Measurements from ENCODE around the gene BOLL. TPM values are rescaled to one million over a fixed set of nuclear protein-coding genes. Genes with fewer than 3 reads are reported as not detected.

The BOLL gene
- polyA plus RNA-seq, 4 donors, result 0.18 TPM; not detected in 3

DNA sequence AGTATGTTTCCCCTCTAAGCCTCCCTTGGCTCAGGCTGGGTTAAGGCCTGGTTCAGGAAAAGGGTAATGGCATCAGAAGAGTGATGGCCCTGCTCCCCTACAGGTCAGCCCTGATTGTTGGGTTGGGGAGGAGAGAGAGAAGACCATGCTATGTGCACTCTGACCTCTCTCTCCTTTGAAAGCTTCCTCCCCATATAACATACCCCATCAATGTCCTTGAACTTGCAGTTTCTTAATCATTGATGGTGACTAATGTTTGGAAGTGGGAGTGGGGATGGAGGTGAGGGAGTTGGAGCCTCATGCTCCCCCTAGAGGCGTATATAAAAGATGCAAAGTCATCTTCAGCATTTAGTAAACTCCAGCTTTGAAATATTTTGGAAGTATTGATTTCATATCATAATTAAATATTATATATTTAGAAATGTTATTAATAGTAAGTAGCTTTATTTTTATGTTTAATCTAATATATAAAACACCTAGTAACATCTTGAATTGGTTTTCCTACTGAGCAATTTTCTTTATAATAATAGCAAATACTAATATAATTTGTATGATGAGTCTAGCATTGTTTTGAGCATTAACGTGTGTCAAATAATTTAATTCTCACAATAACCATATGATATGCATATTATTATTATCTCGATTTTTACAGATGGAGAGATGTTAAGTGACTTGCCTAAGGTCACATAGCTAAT is 28.1 kb upstream of the BOLL start:
- Histone ChIP-seq H3K27me3 (ENCODE audit: control insufficient read depth in 3 of 3, insufficient read depth in 3 of 3, low read length in 3 of 3) (peaks cover 0 to 12% (median 0%) of the 10 kb centered on the region in 3 donors), H3K9me3 (ENCODE audit: control insufficient read depth in 2 of 2, insufficient read depth in 1 of 2, low read depth in 1 of 2, low read length in 1 of 2) (no peaks in the 10 kb centered on the region), H3K4me3 (ENCODE audit: low read depth in 1 of 3, low read length in 3 of 3) (no peak overlapping the region), H3K27ac (ENCODE audit: low read depth in 1 of 3, low read length in 2 of 3) (no peak overlapping the region), H3K36me3 (ENCODE audit: control insufficient read depth in 3 of 3, insufficient read depth in 2 of 3, low read depth in 1 of 3, low read length in 3 of 3) (no peaks in the 10 kb centered on the region), H3K4me1 (ENCODE audit: control insufficient read depth in 3 of 3, insufficient read depth in 2 of 3, low read depth in 1 of 3, low read length in 2 of 3) (no peaks in the 10 kb centered on the region)
- FAIRE-seq (peak; percentile 70), DNase-seq (peak in 1 of 2 donors; percentile 18)
- WGBS, 3 donors, result 44 to 58% (median 45%) methylated on average over 3 of the region's 3 CpGs

- H3K27ac ChIP-seq (ENCODE audit: low read depth in 1 of 3, low read length in 2 of 3), result no peak overlapping the region
- 24 to 66% (median 47%) methylated on average over 3 of the region's 3 CpGs for WGBS, 3 donors
- DNase-seq, result no peak
- H3K27me3 ChIP-seq (ENCODE audit: control insufficient read depth in 3 of 3, insufficient read depth in 3 of 3, low read length in 3 of 3), result peaks cover 0 to 19% (median 0%) of the 10 kb centered on the region in 3 donors
- no peaks in the 10 kb centered on the region for H3K4me1 ChIP-seq (ENCODE audit: control insufficient read depth in 3 of 3, insufficient read depth in 2 of 3, low read depth in 1 of 3, low read length in 2 of 3)
- no peak for FAIRE-seq
- H3K9me3 ChIP-seq (ENCODE audit: control insufficient read depth in 2 of 2, insufficient read depth in 1 of 2, low read depth in 1 of 2, low read length in 1 of 2), result no peaks in the 10 kb centered on the region
- no peak overlapping the region for H3K4me3 ChIP-seq (ENCODE audit: low read depth in 1 of 3, low read length in 3 of 3)
- H3K36me3 ChIP-seq (ENCODE audit: control insufficient read depth in 3 of 3, insufficient read depth in 2 of 3, low read depth in 1 of 3, low read length in 3 of 3), result no peaks in the 10 kb centered on the region
Measured at GRCh38 chr2:197810491-197810890, 25.4 kb upstream of the BOLL start.

- Histone ChIP-seq H3K27ac (ENCODE audit: low read depth in 1 of 3, low read length in 2 of 3) (no peak overlapping the region), H3K4me3 (ENCODE audit: low read depth in 1 of 3, low read length in 3 of 3) (no peak overlapping the region)
- no peak for FAIRE-seq
Measured at GRCh38 chr2:197810016-197810415, 24.9 kb upstream of the BOLL start.

GRCh38 chr2:197809064-197809463 is 23.9 kb upstream of the BOLL start:
- DNase-seq, result no peak
- Histone ChIP-seq H3K36me3 (ENCODE audit: control insufficient read depth in 3 of 3, insufficient read depth in 2 of 3, low read depth in 1 of 3, low read length in 3 of 3) (no peaks in the 10 kb centered on the region), H3K9me3 (ENCODE audit: control insufficient read depth in 2 of 2, insufficient read depth in 1 of 2, low read depth in 1 of 2, low read length in 1 of 2) (no peaks in the 10 kb centered on the region), H3K27ac (ENCODE audit: low read depth in 1 of 3, low read length in 2 of 3) (no peak overlapping the region), H3K4me3 (ENCODE audit: low read depth in 1 of 3, low read length in 3 of 3) (no peak overlapping the region), H3K27me3 (ENCODE audit: control insufficient read depth in 3 of 3, insufficient read depth in 3 of 3, low read length in 3 of 3) (peaks cover 0 to 29% (median 0%) of the 10 kb centered on the region in 3 donors), H3K4me1 (ENCODE audit: control insufficient read depth in 3 of 3, insufficient read depth in 2 of 3, low read depth in 1 of 3, low read length in 2 of 3) (peaks cover 0 to 2% (median under 1%) of the 10 kb centered on the region in 3 donors)
- FAIRE-seq, result no peak
- WGBS, 3 donors, result 86 to 90% (median 88%) methylated on average over 5 of the region's 5 CpGs

More at GRCh38 chr2:197810016-197810415, 24.9 kb upstream of the BOLL start:
- DNase-seq, result no peak
- Histone ChIP-seq H3K27me3 (ENCODE audit: control insufficient read depth in 3 of 3, insufficient read depth in 3 of 3, low read length in 3 of 3) (peaks cover 0 to 23% (median 0%) of the 10 kb centered on the region in 3 donors), H3K4me1 (ENCODE audit: control insufficient read depth in 3 of 3, insufficient read depth in 2 of 3, low read depth in 1 of 3, low read length in 2 of 3) (no peaks in the 10 kb centered on the region), H3K9me3 (ENCODE audit: control insufficient read depth in 2 of 2, insufficient read depth in 1 of 2, low read depth in 1 of 2, low read length in 1 of 2) (no peaks in the 10 kb centered on the region), H3K36me3 (ENCODE audit: control insufficient read depth in 3 of 3, insufficient read depth in 2 of 3, low read depth in 1 of 3, low read length in 3 of 3) (no peaks in the 10 kb centered on the region)
- 93 to 96% (median 93%) methylated on average over 3 of the region's 3 CpGs for WGBS, 3 donors

DNA sequence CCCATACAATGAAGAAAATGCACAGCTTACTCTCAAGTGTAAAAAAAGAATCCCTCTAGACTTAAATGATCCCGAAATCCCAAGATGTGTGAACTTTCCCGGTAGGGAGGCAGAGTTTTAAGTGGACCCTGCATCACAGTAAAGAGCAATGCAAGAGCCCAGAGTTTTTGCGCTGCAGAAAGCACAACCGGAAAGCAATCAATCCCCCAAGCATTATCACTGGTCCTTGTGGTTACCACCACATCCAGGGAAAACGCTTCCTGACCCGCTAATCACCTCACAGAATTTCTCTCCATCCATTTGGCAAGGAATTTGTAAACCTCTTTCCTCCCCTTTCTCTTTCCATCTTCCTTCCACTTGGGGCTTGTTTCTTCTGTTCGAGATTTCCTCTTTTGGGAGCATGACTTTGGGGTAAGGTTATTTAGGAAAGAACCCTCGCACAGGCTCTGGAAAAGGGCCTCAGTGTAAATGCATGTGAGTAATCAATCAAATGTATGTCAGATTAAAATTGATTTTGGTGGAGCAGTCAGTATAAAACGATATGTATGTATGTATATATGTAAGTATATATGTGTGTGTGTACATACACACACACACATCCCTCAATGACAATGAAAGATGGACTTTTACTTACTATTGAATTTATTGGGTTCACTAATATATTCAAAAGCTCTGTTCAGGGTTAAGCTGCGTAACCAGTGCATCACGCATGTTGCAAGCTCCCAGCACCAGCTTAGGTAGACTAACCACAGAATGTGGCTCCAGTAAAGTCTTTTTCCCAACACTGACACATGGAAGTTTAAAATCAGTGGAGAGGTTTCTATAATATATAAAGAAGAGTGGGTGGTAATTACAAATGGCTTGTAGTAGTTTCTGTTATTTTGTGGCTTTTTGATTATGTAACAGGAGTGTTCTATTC is 20.9 kb upstream of the BOLL start:
- no peak overlapping the region for H3K27ac ChIP-seq (ENCODE audit: low read depth in 1 of 3, low read length in 2 of 3)
- DNase-seq, result no peak
- H3K27me3 ChIP-seq (ENCODE audit: control insufficient read depth in 3 of 3, insufficient read depth in 3 of 3, low read length in 3 of 3), result peaks cover 0 to 36% (median under 1%) of the 10 kb centered on the region in 3 donors
- H3K36me3 ChIP-seq (ENCODE audit: control insufficient read depth in 3 of 3, insufficient read depth in 2 of 3, low read depth in 1 of 3, low read length in 3 of 3), result no peaks in the 10 kb centered on the region
- FAIRE-seq, result no peak
- WGBS, 3 donors, result 30 to 38% (median 33%) methylated on average over 11 of the region's 11 CpGs
- peaks cover 0 to 8% (median 6%) of the 10 kb centered on the region in 3 donors for H3K4me1 ChIP-seq (ENCODE audit: control insufficient read depth in 3 of 3, insufficient read depth in 2 of 3, low read depth in 1 of 3, low read length in 2 of 3)
- H3K4me3 ChIP-seq (ENCODE audit: low read depth in 1 of 3, low read length in 3 of 3), result peak overlapping the region in 1 of 3 donors; percentile 51
- no peaks in the 10 kb centered on the region for H3K9me3 ChIP-seq (ENCODE audit: control insufficient read depth in 2 of 2, insufficient read depth in 1 of 2, low read depth in 1 of 2, low read length in 1 of 2)

DNA sequence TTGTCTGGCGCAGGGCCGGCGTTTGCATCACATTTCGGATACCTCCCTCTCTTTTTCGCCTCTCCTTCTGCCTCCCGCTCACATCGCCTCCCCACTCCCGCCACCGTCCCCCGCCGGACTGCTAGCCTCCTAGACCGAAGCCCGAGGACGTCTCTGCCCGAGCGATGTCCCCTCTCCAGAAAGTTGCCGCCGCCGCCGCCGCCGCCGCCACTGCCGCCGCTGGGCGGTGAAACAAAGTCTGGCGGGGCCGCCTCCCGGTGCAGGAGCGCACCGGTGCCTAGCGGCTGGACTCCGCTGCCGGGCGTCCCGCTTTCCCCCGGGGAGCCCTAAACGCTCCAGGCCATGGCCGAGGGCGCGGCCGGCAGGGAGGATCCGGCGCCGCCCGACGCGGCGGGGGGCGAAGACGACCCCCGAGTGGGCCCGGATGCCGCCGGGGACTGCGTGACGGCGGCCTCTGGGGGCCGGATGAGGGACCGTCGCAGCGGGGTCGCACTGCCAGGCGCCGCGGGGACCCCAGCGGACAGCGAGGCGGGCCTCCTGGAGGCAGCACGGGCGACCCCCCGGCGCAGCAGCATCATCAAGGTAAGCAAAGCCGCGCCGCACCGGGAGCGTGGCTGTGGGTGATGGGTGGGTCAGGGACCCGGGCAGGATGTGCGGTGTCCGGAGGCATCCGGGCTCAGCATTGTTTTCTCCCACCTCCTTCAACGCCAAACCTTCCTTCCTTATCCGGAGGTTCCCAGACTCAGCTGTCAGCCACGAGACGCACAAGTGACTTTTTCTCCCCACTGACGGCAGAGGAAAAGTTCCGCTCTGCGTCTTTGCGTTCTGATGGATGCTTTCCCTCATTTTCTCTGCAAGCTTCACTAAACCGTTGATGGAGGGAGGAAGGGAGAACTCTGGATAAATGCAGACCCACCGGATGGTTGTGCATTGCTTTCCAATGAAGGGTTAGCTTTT is 19.9 kb upstream of the BOLL start:
- H3K27ac ChIP-seq (ENCODE audit: low read depth in 1 of 3, low read length in 2 of 3), result peak overlapping the region in 1 of 3 donors; percentile 54
- H3K4me1 ChIP-seq (ENCODE audit: control insufficient read depth in 3 of 3, insufficient read depth in 2 of 3, low read depth in 1 of 3, low read length in 2 of 3), result peaks cover 0 to 8% (median 6%) of the 10 kb centered on the region in 3 donors
- WGBS, 3 donors, result 1 to 2% (median 2%) methylated on average over 78 to 92 of the region's 92 CpGs
- H3K27me3 ChIP-seq (ENCODE audit: control insufficient read depth in 3 of 3, insufficient read depth in 3 of 3, low read length in 3 of 3), result peaks cover 0 to 38% (median 3%) of the 10 kb centered on the region in 3 donors
- H3K36me3 ChIP-seq (ENCODE audit: control insufficient read depth in 3 of 3, insufficient read depth in 2 of 3, low read depth in 1 of 3, low read length in 3 of 3), result no peaks in the 10 kb centered on the region
- no peaks in the 10 kb centered on the region for H3K9me3 ChIP-seq (ENCODE audit: control insufficient read depth in 2 of 2, insufficient read depth in 1 of 2, low read depth in 1 of 2, low read length in 1 of 2)
- H3K4me3 ChIP-seq (ENCODE audit: low read depth in 1 of 3, low read length in 3 of 3), result peak overlapping the region; percentile 51 to 74 (median 67)
- peak in 1 of 2 donors; percentile 22 for DNase-seq
- FAIRE-seq, result no peak

DNA sequence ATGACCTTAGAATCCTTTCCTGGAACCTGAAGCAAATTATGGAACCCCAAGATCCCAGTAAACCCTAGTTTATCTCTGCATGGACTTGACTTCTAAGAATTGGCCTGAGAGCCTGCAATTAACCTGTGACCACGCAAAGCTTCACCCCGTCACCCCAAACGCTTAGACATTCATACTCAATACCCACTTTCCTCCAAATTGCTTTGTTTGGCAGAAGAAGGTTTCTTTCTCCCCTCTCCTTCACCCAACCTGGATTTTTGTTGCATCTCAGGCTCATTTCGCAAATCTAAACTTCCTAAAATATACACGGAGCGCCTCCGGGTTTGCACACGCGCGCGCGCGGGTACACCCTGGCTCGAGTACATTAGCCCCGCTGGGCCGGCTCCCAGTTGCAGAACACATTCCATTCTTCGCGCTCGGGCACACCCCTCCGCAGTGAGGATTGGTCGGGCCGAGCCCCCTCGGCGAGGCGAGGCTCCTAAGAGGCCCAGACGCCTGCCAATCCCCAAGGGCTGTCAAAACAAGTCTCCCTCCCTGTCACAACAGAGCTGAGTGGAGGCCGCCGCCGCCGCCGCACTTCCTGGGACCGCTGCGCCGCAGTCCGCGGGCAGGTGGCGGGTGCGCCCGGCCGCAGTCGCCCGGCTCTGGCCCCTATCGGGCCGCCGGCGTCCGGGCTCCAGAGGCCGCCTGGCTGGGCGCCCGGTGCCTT is 19.1 kb upstream of the BOLL start, which contains the start of gene PLCL1:
PLCL1 (plus strand) TSS at position 545 of the 709 bp plus-strand sequence.
- H3K36me3 ChIP-seq (ENCODE audit: control insufficient read depth in 3 of 3, insufficient read depth in 2 of 3, low read depth in 1 of 3, low read length in 3 of 3), result no peaks in the 10 kb centered on the region
- peaks cover 0 to 8% (median 6%) of the 10 kb centered on the region in 3 donors for H3K4me1 ChIP-seq (ENCODE audit: control insufficient read depth in 3 of 3, insufficient read depth in 2 of 3, low read depth in 1 of 3, low read length in 2 of 3)
- FAIRE-seq (no peak), DNase-seq (peak; percentile 81 to 84)
- 0 to 1% (median 1%) methylated on average over 43 to 50 of the region's 50 CpGs for WGBS, 3 donors
- peak within 1 kb of the TSS; percentile 51 to 74 (median 67) for H3K4me3 ChIP-seq (ENCODE audit: low read depth in 1 of 3, low read length in 3 of 3)
- peaks cover 0 to 40% (median 3%) of the 10 kb centered on the region in 3 donors for H3K27me3 ChIP-seq (ENCODE audit: control insufficient read depth in 3 of 3, insufficient read depth in 3 of 3, low read length in 3 of 3)
- H3K9me3 ChIP-seq (ENCODE audit: control insufficient read depth in 2 of 2, insufficient read depth in 1 of 2, low read depth in 1 of 2, low read length in 1 of 2), result no peaks in the 10 kb centered on the region
- peak within 1 kb of the TSS in 1 of 3 donors; percentile 54 for H3K27ac ChIP-seq (ENCODE audit: low read depth in 1 of 3, low read length in 2 of 3)
